Measurements from ENCODE around the gene NANOS2. TPM values are rescaled to one million over a fixed set of nuclear protein-coding genes. Genes with fewer than 3 reads are reported as not detected.
A peak's percentile ranks its signal among the peaks of the same experiment; 100 is the strongest.

Gene NANOS2
- total and polyA plus RNA-seq, 2 of the 13 experiments (the other 11 are each of a cell fraction or from before 2014, with no cell fraction given): not detected

DNA sequence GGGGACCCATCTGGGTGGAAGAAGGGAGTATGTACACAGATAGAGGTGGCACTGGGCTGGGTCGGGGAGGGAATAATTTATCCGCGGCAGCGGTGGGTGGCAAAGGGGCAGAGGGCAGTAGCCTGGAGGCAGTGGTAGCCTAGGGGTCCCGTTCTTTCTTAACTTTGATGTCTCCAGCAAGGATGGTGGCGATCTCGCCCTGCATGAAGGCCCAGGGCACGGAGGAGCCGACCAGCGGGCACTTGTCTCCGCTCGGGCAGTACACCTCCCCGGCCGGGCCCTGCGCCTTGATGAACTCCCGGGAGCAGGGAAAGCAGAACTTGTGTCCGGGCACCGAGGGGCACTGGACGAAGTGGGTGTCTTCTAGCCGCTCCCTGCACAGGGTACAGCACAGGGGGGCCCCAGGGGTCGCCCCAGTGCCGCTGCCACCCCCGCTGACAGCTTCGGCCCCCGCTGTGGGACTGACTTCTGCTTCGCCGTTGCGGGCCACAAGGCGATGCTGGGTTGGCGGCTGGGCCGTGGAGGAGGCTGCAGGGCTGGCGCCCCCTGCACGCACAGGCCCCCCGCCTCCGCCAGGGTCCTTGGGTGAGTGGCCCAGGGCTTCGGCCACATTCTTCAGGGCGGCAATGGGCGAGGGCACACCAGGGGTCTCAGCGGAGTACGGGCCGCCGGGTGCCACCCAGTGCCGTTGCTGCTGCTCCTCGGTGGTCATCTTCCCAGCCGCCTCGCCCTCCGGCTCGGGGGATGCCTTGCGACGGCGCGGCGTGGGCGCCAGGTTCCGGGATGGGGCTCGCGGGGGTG lies 30.5 kb downstream of the NANOS2 start:
- intact Hi-C loops (cut with micrococcal nuclease; ENCODE audit: unreplicated experiment): loop anchor here (1.0 kb wide), 2 partner anchors 21 to 67 kb away; partner anchors contain the start of gene SYMPK
- Histone ChIP-seq H3K4me2 (ENCODE audit: low read depth, low read length) (peak overlapping the region; percentile 84), H4K20me1 (ENCODE audit: insufficient read depth, low read length) (no peaks in the 10 kb centered on the region), H3K9ac (ENCODE audit: insufficient read depth, low read depth, low read length) (peak overlapping the region; percentile 46; the same call in 1 of the 2 replicates), H3K4me1 (ENCODE audit: insufficient read depth, low read length) (peaks cover 54% of the 10 kb centered on the region), H3K27me3 (ENCODE audit: control insufficient read depth in 1 of 2, insufficient read depth in 2 of 2, low read length in 2 of 2) (no peaks in the 10 kb centered on the region), H2AFZ (ENCODE audit: low read length) (no peak overlapping the region), H3K27ac (ENCODE audit: extremely low read length, insufficient read depth, low read length) (no peak overlapping the region), H3K36me3 (replicated peaks in 1 of 2; ENCODE audit: control insufficient read depth in 1 of 2, insufficient read depth in 2 of 2, low read length in 2 of 2) (no peaks in the 10 kb centered on the region), H3K4me3 (replicated peaks in 1 of 3; ENCODE audit: insufficient read depth in 1 of 3, low read depth in 2 of 3, low read length in 3 of 3) (peak overlapping the region in 2 of 3 experiments; percentile 24 to 80; a peak in 2 of 6 replicates), H3K79me2 (ENCODE audit: insufficient read depth, low read length) (peaks cover 15% of the 10 kb centered on the region), H3K9me3 (ENCODE audit: low read length) (no peaks in the 10 kb centered on the region)
- POLR2A ChIA-PET: interaction anchor here (1.3 to 10.3 kb wide), 5 partner anchors 8 to 67 kb away, joined by 4 to 388 read pairs (median 12); partner anchors contain the start of genes FOXA3, MYPOP and SYMPK
- CTCF ChIA-PET (ENCODE audit: low intra/inter-chr PET ratio, low total read pairs): interaction anchor here (1.2 to 5.3 kb wide), 7 partner anchors 10 to 133 kb away, joined by 4 to 263 read pairs (median 5); partner anchors contain the start of genes FOXA3, MYPOP and SYMPK
- in situ Hi-C loops (cut with HindIII; ENCODE audit: extremely low pct_ligation_motif_present, low pct_unique_long_range_greater_than_20kb): no loop called here
- ATAC-seq (no peak), DNase-seq (ENCODE audit: low spot score) (no peak), FAIRE-seq (no peak)
- 94% methylated on average over 17 of the region's 57 CpGs for WGBS (ENCODE audit: low lambda C conversion rate)
- no TSS peak for BruUV-seq (replicated peaks)
- TF ChIP-seq ZC3H13 (CRISPR knock-in tag; IDR thresholded peaks at IDR 0.05) (peak; percentile 89; the same call in 1 of the 2 replicates), GFI1 (CRISPR knock-in tag; IDR thresholded peaks at IDR 0.05; ENCODE audit: borderline replicate concordance) (no peak), NR2F1 (CRISPR knock-in tag; IDR thresholded peaks at IDR 0.05) (no peak), IRX3 (CRISPR knock-in tag; IDR thresholded peaks at IDR 0.05; ENCODE audit: borderline replicate concordance, low read depth) (0 out of 2 replicates have a peak, but pooled peaks have one; percentile 18), ZNF790 (CRISPR knock-in tag; IDR thresholded peaks at IDR 0.05; ENCODE audit: borderline replicate concordance) (0 out of 2 replicates have a peak, but pooled peaks have one; percentile 33), AGO2 (optimal IDR thresholded peaks at IDR 0.05; ENCODE audit: low read depth, low read length) (peak; percentile 85), ZNF709 (CRISPR knock-in tag; IDR thresholded peaks at IDR 0.05) (0 out of 2 replicates have a peak, but pooled peaks have one; percentile 33), LCORL (IDR thresholded peaks at IDR 0.05) (no peak), LCORL (CRISPR knock-in tag; IDR thresholded peaks at IDR 0.05) (no peak)
- TF ChIP-seq, protein P1, sequence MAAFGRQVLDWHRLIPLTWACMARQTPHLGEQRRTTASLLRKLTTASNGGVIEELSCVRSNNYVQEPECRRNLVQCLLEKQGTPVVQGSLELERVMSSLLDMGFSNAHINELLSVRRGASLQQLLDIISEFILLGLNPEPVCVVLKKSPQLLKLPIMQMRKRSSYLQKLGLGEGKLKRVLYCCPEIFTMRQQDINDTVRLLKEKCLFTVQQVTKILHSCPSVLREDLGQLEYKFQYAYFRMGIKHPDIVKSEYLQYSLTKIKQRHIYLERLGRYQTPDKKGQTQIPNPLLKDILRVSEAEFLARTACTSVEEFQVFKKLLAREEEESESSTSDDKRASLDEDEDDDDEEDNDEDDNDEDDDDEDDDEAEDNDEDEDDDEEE (CRISPR knock-in tag; IDR thresholded peaks at IDR 0.05): 0 out of 2 replicates have a peak, but pooled peaks have one; percentile 31
- TF ChIP-seq, protein P2, sequence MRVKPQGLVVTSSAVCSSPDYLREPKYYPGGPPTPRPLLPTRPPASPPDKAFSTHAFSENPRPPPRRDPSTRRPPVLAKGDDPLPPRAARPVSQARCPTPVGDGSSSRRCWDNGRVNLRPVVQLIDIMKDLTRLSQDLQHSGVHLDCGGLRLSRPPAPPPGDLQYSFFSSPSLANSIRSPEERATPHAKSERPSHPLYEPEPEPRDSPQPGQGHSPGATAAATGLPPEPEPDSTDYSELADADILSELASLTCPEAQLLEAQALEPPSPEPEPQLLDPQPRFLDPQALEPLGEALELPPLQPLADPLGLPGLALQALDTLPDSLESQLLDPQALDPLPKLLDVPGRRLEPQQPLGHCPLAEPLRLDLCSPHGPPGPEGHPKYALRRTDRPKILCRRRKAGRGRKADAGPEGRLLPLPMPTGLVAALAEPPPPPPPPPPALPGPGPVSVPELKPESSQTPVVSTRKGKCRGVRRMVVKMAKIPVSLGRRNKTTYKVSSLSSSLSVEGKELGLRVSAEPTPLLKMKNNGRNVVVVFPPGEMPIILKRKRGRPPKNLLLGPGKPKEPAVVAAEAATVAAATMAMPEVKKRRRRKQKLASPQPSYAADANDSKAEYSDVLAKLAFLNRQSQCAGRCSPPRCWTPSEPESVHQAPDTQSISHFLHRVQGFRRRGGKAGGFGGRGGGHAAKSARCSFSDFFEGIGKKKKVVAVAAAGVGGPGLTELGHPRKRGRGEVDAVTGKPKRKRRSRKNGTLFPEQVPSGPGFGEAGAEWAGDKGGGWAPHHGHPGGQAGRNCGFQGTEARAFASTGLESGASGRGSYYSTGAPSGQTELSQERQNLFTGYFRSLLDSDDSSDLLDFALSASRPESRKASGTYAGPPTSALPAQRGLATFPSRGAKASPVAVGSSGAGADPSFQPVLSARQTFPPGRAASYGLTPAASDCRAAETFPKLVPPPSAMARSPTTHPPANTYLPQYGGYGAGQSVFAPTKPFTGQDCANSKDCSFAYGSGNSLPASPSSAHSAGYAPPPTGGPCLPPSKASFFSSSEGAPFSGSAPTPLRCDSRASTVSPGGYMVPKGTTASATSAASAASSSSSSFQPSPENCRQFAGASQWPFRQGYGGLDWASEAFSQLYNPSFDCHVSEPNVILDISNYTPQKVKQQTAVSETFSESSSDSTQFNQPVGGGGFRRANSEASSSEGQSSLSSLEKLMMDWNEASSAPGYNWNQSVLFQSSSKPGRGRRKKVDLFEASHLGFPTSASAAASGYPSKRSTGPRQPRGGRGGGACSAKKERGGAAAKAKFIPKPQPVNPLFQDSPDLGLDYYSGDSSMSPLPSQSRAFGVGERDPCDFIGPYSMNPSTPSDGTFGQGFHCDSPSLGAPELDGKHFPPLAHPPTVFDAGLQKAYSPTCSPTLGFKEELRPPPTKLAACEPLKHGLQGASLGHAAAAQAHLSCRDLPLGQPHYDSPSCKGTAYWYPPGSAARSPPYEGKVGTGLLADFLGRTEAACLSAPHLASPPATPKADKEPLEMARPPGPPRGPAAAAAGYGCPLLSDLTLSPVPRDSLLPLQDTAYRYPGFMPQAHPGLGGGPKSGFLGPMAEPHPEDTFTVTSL (CRISPR knock-in tag; IDR thresholded peaks at IDR 0.05; ENCODE audit: borderline replicate concordance): 0 out of 2 replicates have a peak, but pooled peaks have one; percentile 26
- TF ChIP-seq, protein P3, sequence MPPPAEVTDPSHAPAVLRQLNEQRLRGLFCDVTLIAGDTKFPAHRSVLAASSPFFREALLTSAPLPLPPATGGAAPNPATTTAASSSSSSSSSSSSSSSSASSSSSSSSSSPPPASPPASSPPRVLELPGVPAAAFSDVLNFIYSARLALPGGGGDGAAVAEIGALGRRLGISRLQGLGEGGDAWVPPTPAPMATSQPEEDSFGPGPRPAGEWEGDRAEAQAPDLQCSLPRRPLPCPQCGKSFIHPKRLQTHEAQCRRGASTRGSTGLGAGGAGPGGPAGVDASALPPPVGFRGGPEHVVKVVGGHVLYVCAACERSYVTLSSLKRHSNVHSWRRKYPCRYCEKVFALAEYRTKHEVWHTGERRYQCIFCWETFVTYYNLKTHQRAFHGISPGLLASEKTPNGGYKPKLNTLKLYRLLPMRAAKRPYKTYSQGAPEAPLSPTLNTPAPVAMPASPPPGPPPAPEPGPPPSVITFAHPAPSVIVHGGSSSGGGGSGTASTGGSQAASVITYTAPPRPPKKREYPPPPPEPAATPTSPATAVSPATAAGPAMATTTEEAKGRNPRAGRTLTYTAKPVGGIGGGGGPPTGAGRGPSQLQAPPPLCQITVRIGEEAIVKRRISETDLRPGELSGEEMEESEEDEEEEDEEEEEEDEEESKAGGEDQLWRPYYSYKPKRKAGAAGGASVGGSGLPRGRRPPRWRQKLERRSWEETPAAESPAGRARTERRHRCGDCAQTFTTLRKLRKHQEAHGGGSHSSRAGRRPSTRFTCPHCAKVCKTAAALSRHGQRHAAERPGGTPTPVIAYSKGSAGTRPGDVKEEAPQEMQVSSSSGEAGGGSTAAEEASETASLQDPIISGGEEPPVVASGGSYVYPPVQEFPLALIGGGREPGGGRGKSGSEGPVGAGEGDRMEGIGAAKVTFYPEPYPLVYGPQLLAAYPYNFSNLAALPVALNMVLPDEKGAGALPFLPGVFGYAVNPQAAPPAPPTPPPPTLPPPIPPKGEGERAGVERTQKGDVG (CRISPR knock-in tag; IDR thresholded peaks at IDR 0.05; ENCODE audit: borderline replicate concordance): no peak

Measured in HepG2 (cell line).